Measurements from ENCODE around the gene GCHFR.

GCHFR gene

GRCh38 chr15:40763801-40764628 lies at the start of gene GCHFR:
Gene GCHFR (plus strand): TSS chr15:40764068. CDS start chr15:40764181, 113 bp downstream.
- FAIRE-seq: no peak

- no peak for FAIRE-seq
Observed at GRCh38 chr15:40714144-40714543, 49.7 kb upstream of the GCHFR start.

- FAIRE-seq: no peak
Observed at GRCh38 chr15:40716165-40716564, 47.7 kb upstream of the GCHFR start.

GRCh38 chr15:40721701-40722100 lies 42.2 kb upstream of the GCHFR start:
- no peak for FAIRE-seq

- no peak for FAIRE-seq
Observed at GRCh38 chr15:40722354-40722753, 41.5 kb upstream of the GCHFR start.

- no peak for FAIRE-seq
Observed at GRCh38 chr15:40722934-40723333, 40.9 kb upstream of the GCHFR start.

GRCh38 chr15:40723919-40724318 lies 39.9 kb upstream of the GCHFR start:
- FAIRE-seq: no peak

- no peak for FAIRE-seq
Observed at GRCh38 chr15:40731034-40731433, 32.8 kb upstream of the GCHFR start.

- FAIRE-seq: no peak
Observed at GRCh38 chr15:40736575-40736974, 27.3 kb upstream of the GCHFR start.

GRCh38 chr15:40737048-40737447 lies 26.8 kb upstream of the GCHFR start:
- FAIRE-seq: no peak

GRCh38 chr15:40739047-40739446 lies 24.8 kb upstream of the GCHFR start:
- no peak for FAIRE-seq

GRCh38 chr15:40739854-40740253 lies 24.0 kb upstream of the GCHFR start:
- no peak for FAIRE-seq

GRCh38 chr15:40743485-40743901 lies 20.4 kb upstream of the GCHFR start:
- no peak for FAIRE-seq

GRCh38 chr15:40743921-40744814 lies 19.7 kb upstream of the GCHFR start:
- FAIRE-seq: no peak

- no peak for FAIRE-seq
Observed at GRCh38 chr15:40744815-40745152, 19.1 kb upstream of the GCHFR start.

GRCh38 chr15:40746916-40747418 lies 16.9 kb upstream of the GCHFR start:
- FAIRE-seq: no peak

- no peak for FAIRE-seq
Observed at GRCh38 chr15:40747685-40748631, 15.9 kb upstream of the GCHFR start.

GRCh38 chr15:40749151-40749630 lies 14.7 kb upstream of the GCHFR start:
- no peak for FAIRE-seq

GRCh38 chr15:40750885-40751284 lies 13.0 kb upstream of the GCHFR start:
- FAIRE-seq: no peak

- FAIRE-seq: no peak
Observed at GRCh38 chr15:40751745-40752144, 12.1 kb upstream of the GCHFR start.

GRCh38 chr15:40754574-40754882 lies 9.3 kb upstream of the GCHFR start:
- FAIRE-seq: no peak
